A673 (cell line): Measurements from ENCODE around the gene PLCL1.

Experiments used
- EZH2 ChIP-seq: fragments of 200-600 bp; sonication (generic); IDR thresholded peaks from 2 replicates; pipeline ENCODE4 v1.6.1; 2017; ENCODE audit warnings: borderline replicate concordance, low read depth, mild to moderate bottlenecking, mixed read lengths, antibody characterized with exemption, low read length; ENCODE audit not compliant: poor library complexity, severe bottlenecking
- TF ChIP-seq, protein P1 (sequence below): fragments of 300-800, 200-600 bp; sonication (generic); conservative IDR thresholded peaks from 2 replicates; pipeline ENCODE4 v1.5.1; 2017; ENCODE audit warnings: low read depth, mild to moderate bottlenecking, antibody characterized with exemption, low read length, moderate library complexity, mixed read lengths

DNA sequence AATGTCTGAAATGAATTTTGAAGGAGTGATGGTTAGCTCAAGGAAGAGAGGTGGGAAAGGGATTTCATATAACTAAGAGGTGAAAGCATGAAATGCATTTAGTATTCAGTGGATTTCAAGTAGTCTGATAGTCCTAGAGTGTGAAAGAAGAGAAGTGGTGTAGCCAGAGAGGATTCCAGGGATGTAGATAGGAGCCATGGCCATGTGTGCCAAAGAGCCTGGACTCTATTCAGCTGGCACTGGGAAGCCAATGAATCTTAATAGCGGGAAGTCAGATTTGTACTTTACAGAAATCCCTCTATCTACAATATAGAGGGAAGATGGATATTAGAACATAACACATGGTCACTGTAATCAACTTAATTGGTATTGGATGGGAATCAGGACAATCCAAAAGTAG, 10.9 kb upstream of the PLCL1 start:
- TF ChIP-seq, protein P1, sequence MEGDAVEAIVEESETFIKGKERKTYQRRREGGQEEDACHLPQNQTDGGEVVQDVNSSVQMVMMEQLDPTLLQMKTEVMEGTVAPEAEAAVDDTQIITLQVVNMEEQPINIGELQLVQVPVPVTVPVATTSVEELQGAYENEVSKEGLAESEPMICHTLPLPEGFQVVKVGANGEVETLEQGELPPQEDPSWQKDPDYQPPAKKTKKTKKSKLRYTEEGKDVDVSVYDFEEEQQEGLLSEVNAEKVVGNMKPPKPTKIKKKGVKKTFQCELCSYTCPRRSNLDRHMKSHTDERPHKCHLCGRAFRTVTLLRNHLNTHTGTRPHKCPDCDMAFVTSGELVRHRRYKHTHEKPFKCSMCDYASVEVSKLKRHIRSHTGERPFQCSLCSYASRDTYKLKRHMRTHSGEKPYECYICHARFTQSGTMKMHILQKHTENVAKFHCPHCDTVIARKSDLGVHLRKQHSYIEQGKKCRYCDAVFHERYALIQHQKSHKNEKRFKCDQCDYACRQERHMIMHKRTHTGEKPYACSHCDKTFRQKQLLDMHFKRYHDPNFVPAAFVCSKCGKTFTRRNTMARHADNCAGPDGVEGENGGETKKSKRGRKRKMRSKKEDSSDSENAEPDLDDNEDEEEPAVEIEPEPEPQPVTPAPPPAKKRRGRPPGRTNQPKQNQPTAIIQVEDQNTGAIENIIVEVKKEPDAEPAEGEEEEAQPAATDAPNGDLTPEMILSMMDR: no peak
- TF ChIP-seq EZH2: no peak
